Measurements from ENCODE around the gene UGDH.

The UGDH gene

DNA sequence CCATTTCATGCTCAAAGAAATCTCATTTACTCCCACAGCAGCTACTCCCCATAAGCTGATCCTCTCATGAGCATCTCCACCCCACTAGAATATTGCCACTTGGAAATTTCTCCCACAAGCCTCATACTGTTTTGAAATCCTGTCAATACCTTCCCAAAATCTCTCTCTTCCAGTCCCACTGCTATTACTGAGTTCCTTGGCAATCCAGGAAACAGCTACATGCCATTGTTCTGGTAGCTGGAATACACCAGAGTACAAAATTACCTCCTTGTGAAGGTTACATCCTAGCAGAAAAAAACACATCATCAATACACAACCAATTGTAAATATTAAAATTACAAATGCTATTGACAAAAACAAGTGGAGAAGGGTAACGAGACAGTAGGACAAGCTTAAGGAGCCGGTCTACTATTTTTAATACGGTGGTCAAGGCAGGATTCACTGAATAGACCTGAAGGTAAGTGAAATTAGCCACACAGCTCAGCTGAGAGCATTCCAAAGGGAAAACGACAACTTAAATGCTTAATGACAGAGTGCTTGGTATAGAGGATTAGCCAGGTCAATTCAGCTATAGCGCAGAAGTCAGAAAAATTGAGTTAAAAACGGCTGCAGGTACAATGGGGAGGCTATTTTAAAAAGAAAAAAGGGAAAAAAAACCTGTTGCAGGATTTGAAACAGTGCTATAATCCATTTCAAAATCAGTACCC is 74.9 kb downstream of the UGDH start:
- DNase-seq, result no peak

DNA sequence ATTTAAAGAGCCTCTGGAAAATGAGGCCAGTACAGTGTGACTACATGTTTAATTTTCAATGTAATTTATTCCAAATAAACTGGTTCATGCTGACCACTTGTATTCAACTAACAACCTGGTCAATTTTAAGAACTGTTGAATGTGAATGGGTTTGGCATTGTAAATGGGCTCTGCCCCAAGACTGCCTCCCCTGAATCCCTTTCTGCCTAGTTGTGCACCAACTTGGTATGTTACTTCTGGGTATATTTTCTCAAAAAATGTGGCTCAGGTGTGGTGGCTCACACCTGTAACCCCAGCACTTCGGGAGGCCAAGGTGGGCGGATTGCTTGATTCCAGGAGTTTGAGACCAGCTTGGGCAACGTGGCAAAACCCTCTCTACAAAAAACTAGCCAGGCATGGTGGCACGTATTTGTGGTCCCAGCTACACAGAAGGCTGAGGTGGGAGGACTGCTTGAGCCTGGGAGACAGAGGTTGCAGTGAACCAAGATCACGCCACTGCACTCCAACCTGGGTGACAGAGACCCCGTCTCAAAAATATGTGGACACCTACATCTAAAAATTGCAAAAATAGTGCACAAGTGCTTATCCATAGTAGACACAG is 75.7 kb downstream of the UGDH start:
- no peak for DNase-seq

DNA sequence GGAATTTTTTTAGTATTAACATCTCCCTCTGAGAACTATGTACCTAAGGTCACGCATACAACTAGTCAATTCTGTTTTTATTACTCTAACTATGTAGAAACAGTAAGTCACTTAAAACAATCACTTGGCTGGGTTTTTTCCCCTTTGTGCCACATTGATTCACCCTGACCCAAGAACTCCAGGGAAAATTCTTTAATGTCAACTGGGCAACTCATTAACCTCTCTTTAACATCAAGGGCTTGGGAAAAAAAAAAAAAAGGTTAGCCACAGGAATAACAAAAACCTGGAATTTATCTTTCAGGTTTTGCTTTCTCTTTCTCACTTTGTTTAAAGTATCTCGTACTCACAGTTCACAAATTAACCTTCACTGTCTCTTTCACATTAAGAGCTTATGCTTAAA is 76.6 kb downstream of the UGDH start:
- no peak for DNase-seq

All from fibroblast of skin of abdomen (primary cell).